Measurements from ENCODE around the gene YWHAQ. TPM values are rescaled to one million over a fixed set of nuclear protein-coding genes. Genes with fewer than 3 reads are reported as not detected.
"Not testable (repeated sequence)": the region's sequence is repeated elsewhere in the genome, so short reads cannot be mapped to it uniquely, and the experiment has no call there.

The YWHAQ gene
- total RNA-seq, 1 donor from 2014 or later: 173 TPM

- TF ChIP-seq CTCF (IDR thresholded peaks at IDR 0.05): no peak
- no peak for TF ChIP-seq POLR2AphosphoS5 (IDR thresholded peaks at IDR 0.05; ENCODE audit: insufficient read depth in 1 of 2, low read depth in 1 of 2)
- TF ChIP-seq POLR2A (IDR thresholded peaks at IDR 0.05): no peak
- Histone ChIP-seq H3K27ac (peak overlapping the region; percentile 49), H3K4me3 (peak overlapping the region; percentile 52 to 87), H3K27me3 (no peaks in the 10 kb centered on the region), H3K4me1 (peaks cover 53% of the 10 kb centered on the region), H3K36me3 (peaks cover 0 to 15% of the 10 kb centered on the region in 2 donors), H3K9me3 (no peaks in the 10 kb centered on the region)
- intact Hi-C loops (cut with DNase I): no loop called here
- DNase-seq (ENCODE audit: extremely low spot score in 2 of 2): no peak
Measured at GRCh38 chr2:9631553-9631819, 689 bp upstream of the YWHAQ start.

- no peaks in the 10 kb centered on the region for H3K27me3 ChIP-seq
- DNase-seq (ENCODE audit: extremely low spot score in 2 of 2): peak in 1 of 2 donors; percentile 92
- peak overlapping the region; percentile 52 to 87 for H3K4me3 ChIP-seq
- H3K27ac ChIP-seq: peak overlapping the region; percentile 97
- TF ChIP-seq CTCF (IDR thresholded peaks at IDR 0.05): no peak
- peak in 1 of 2 donors; percentile 45 for TF ChIP-seq POLR2AphosphoS5 (IDR thresholded peaks at IDR 0.05; ENCODE audit: insufficient read depth in 1 of 2, low read depth in 1 of 2)
- no peak for TF ChIP-seq POLR2A (IDR thresholded peaks at IDR 0.05)
- H3K4me1 ChIP-seq: peaks cover 66% of the 10 kb centered on the region
- peaks cover 0 to 17% of the 10 kb centered on the region in 2 donors for H3K36me3 ChIP-seq
- H3K9me3 ChIP-seq: no peaks in the 10 kb centered on the region
- intact Hi-C loops (cut with DNase I): no loop called here
Measured at GRCh38 chr2:9630117-9630735, 571 bp downstream of the YWHAQ start.

GRCh38 chr2:9629222-9630116 lies 1.3 kb downstream of the YWHAQ start:
- peak overlapping the region; percentile 97 for H3K27ac ChIP-seq
- peak overlapping the region; percentile 52 to 87 for H3K4me3 ChIP-seq
- intact Hi-C loops (cut with DNase I): loop anchor here (2.0 kb wide), 1 partner anchor 75 kb away; the partner anchor contains the start of gene ADAM17
- TF ChIP-seq POLR2AphosphoS5 (IDR thresholded peaks at IDR 0.05; ENCODE audit: insufficient read depth in 1 of 2, low read depth in 1 of 2) (peak in 1 of 2 donors; percentile 17), POLR2A (IDR thresholded peaks at IDR 0.05) (no peak)
- H3K27me3 ChIP-seq: no peaks in the 10 kb centered on the region
- no peak for DNase-seq (ENCODE audit: extremely low spot score in 2 of 2)
- no peaks in the 10 kb centered on the region for H3K9me3 ChIP-seq
- peaks cover 73% of the 10 kb centered on the region for H3K4me1 ChIP-seq
- H3K36me3 ChIP-seq: peaks cover 0 to 19% of the 10 kb centered on the region in 2 donors

- H3K4me1 ChIP-seq: peaks cover 78% of the 10 kb centered on the region
- H3K4me3 ChIP-seq: peak overlapping the region; percentile 52 to 87
- DNase-seq (ENCODE audit: extremely low spot score in 2 of 2): no peak
- TF ChIP-seq POLR2AphosphoS5 (IDR thresholded peaks at IDR 0.05; ENCODE audit: insufficient read depth in 1 of 2, low read depth in 1 of 2) (no peak), CTCF (IDR thresholded peaks at IDR 0.05) (no peak), POLR2A (IDR thresholded peaks at IDR 0.05) (no peak)
- peak overlapping the region; percentile 13 for H3K27ac ChIP-seq
- intact Hi-C loops (cut with DNase I): no loop called here
- no peaks in the 10 kb centered on the region for H3K9me3 ChIP-seq
- peaks cover 0 to 19% of the 10 kb centered on the region in 2 donors for H3K36me3 ChIP-seq
- H3K27me3 ChIP-seq: no peaks in the 10 kb centered on the region
Measured at GRCh38 chr2:9627310-9627709, 3.5 kb downstream of the YWHAQ start.

- TF ChIP-seq POLR2A (IDR thresholded peaks at IDR 0.05) (no peak), POLR2AphosphoS5 (IDR thresholded peaks at IDR 0.05; ENCODE audit: insufficient read depth in 1 of 2, low read depth in 1 of 2) (no peak), CTCF (IDR thresholded peaks at IDR 0.05) (no peak)
- Histone ChIP-seq H3K4me1 (peaks cover 75% of the 10 kb centered on the region), H3K36me3 (peaks cover 0 to 13% of the 10 kb centered on the region in 2 donors), H3K9me3 (no peaks in the 10 kb centered on the region), H3K27ac (no peak overlapping the region), H3K27me3 (no peaks in the 10 kb centered on the region), H3K4me3 (no peak overlapping the region)
- no peak for DNase-seq (ENCODE audit: extremely low spot score in 2 of 2)
- intact Hi-C loops (cut with DNase I): no loop called here
Measured at GRCh38 chr2:9623151-9623550, 7.6 kb downstream of the YWHAQ start.

- H3K9me3 ChIP-seq; H3K27me3 ChIP-seq; intact Hi-C loops (cut with DNase I); DNase-seq (ENCODE audit: extremely low spot score in 2 of 2); H3K27ac ChIP-seq; H3K36me3 ChIP-seq; H3K4me3 ChIP-seq: not testable (repeated sequence)
- H3K4me1 ChIP-seq: peaks cover 62% of the 10 kb centered on the region
Measured at GRCh38 chr2:9621655-9622054, 9.1 kb downstream of the YWHAQ start.

Measured in vagina (tissue), 2 donors.